Neural cell (in vitro differentiated cells): ENCODE data around the gene USP20. TPM values are rescaled to one million over a fixed set of nuclear protein-coding genes. Genes with fewer than 3 reads are reported as not detected.

ENCODE experiments used
- H2AFZ ChIP-seq: fragments of 200-600, 300-800 bp; sonication (generic), shearing (Covaris generic); 2 replicates; pipeline ENCODE4 v1.6.0; 2014; ENCODE audit warnings: low read depth, mild to moderate bottlenecking, antibody characterized with exemption, low read length, moderate library complexity
- H3F3A ChIP-seq: fragments of 200-600 bp; shearing (Covaris generic); 2 replicates; pipeline ENCODE4 v1.6.1; 2016; ENCODE audit warnings: mild to moderate bottlenecking, moderate library complexity, mixed read lengths, antibody characterized with exemption, low read length; ENCODE audit not compliant: insufficient read depth, poor library complexity, severe bottlenecking
- H3K27ac ChIP-seq: fragments of 200-600, 300-800 bp; sonication (generic), shearing (Covaris generic); 2 replicates; pipeline ENCODE4 v1.5.1; 2014; ENCODE audit warnings: mild to moderate bottlenecking, low read length, moderate library complexity
- H3K27me3 ChIP-seq: fragments of 300-800, 200-600 bp; sonication (generic), shearing (Covaris generic); 2 replicates; pipeline ENCODE4 v1.6.0; 2014; ENCODE audit warnings: mild to moderate bottlenecking, low read depth, low read length, moderate library complexity; ENCODE audit not compliant: insufficient read depth
- H3K36me3 ChIP-seq: fragments of 300-800, 200-600 bp; sonication (generic), shearing (Covaris generic); 2 replicates; pipeline ENCODE4 v1.5.1; 2014; ENCODE audit warnings: mild to moderate bottlenecking, antibody characterized with exemption, low read length, moderate library complexity; ENCODE audit not compliant: insufficient read depth
- H3K4me2 ChIP-seq: fragments of 300-800, 200-600 bp; sonication (generic), shearing (Covaris generic); 2 replicates; pipeline ENCODE4 v1.6.0; 2014; ENCODE audit warnings: mild to moderate bottlenecking, low read length
- H3K4me3 ChIP-seq: fragments of 300-800, 200-600 bp; sonication (generic), shearing (Covaris generic); 2 replicates; pipeline ENCODE4 v1.5.1; 2014; ENCODE audit warnings: mild to moderate bottlenecking, low read length, moderate library complexity
- H3K79me2 ChIP-seq: fragments of 200-600 bp; shearing (Covaris generic); replicated peaks from 2 replicates; pipeline ENCODE4 v1.6.0; 2014; ENCODE audit warnings: mild to moderate bottlenecking, low read length, moderate library complexity; ENCODE audit not compliant: insufficient read depth
- H3K9ac ChIP-seq: fragments of 300-800, 200-600 bp; sonication (generic), shearing (Covaris generic); 2 replicates; pipeline ENCODE4 v1.6.1; 2016; ENCODE audit warnings: mild to moderate bottlenecking, low read length, mixed read lengths
- H3K9me2 ChIP-seq: fragments of 200-600 bp; shearing (Covaris generic); 2 replicates; pipeline ENCODE4 v1.6.1; 2016; ENCODE audit warnings: mild to moderate bottlenecking, low read length, mixed read lengths; ENCODE audit not compliant: insufficient read depth
- H3K9me3 ChIP-seq: fragments of 200-600, 300-800 bp; sonication (generic), shearing (Covaris generic); 2 replicates; pipeline ENCODE4 v1.6.1; 2016; ENCODE audit warnings: mild to moderate bottlenecking, mixed run types, low read length, moderate library complexity, mixed read lengths
- H4K20me1 ChIP-seq: fragments of 200-600 bp; shearing (Covaris generic); 2 replicates; pipeline ENCODE4 v1.6.1; 2016; ENCODE audit warnings: mild to moderate bottlenecking, mixed run types; ENCODE audit not compliant: insufficient read depth
- CTCF ChIP-seq: fragments of 450-650 bp; IDR thresholded peaks from 2 replicates; pipeline ENCODE4 v1.5.1; 2014; ENCODE audit warnings: antibody characterized with exemption, mild to moderate bottlenecking, moderate library complexity; ENCODE audit not compliant: poor library complexity, severe bottlenecking
- EP300 ChIP-seq: fragments of 450-650 bp; conservative IDR thresholded peaks from 2 replicates; pipeline ENCODE4 v1.6.1; 2014; ENCODE audit warnings: antibody characterized with exemption, mild to moderate bottlenecking, moderate library complexity; ENCODE audit not compliant: poor library complexity, severe bottlenecking
- EZH2 ChIP-seq: fragments of 200-600, 300-800 bp; shearing (Covaris generic), sonication (generic); IDR thresholded peaks from 2 replicates; pipeline ENCODE4 v1.6.1; 2014; ENCODE audit warnings: antibody characterized with exemption, low read length, borderline replicate concordance, mild to moderate bottlenecking; ENCODE audit not compliant: insufficient read depth, poor library complexity, severe bottlenecking
- MXI1 ChIP-seq: fragments of 450-650 bp; conservative IDR thresholded peaks from 2 replicates; pipeline ENCODE4 v1.6.1; 2014; ENCODE audit warnings: antibody characterized with exemption, mild to moderate bottlenecking; ENCODE audit not compliant: poor library complexity, severe bottlenecking
- POLR2AphosphoS5 ChIP-seq: IDR thresholded peaks from 2 replicates; pipeline ENCODE4 v1.6.1; 2012
- RAD21 ChIP-seq: fragments of 450-650 bp; conservative IDR thresholded peaks from 2 replicates; pipeline ENCODE4 v1.6.1; 2014; ENCODE audit warnings: antibody characterized with exemption, mild to moderate bottlenecking, moderate library complexity
- SMC3 ChIP-seq: fragments of 450-650 bp; conservative IDR thresholded peaks from 2 replicates; pipeline ENCODE4 v1.6.1; 2014; ENCODE audit warnings: antibody characterized with exemption, mild to moderate bottlenecking, moderate library complexity; ENCODE audit not compliant: poor library complexity
- TAF1 ChIP-seq: IDR thresholded peaks from 2 replicates; pipeline ENCODE4 v1.6.1; 2012; ENCODE audit warnings: low read depth
- polyA plus RNA-seq: library from polyadenylated mRNA; depleted of rRNA; stranded (reverse); fragments of >200 nt; gene quantifications from 2 replicates; pipeline ENCODE4 v1.2.3, GENCODE V29; 2014
- TF ChIP-seq, protein P1 (sequence below): IDR thresholded peaks from 2 replicates; pipeline ENCODE4 v1.6.1; 2012; ENCODE audit warnings: borderline replicate concordance

USP20 gene
- polyA plus RNA-seq, 1 donor from 2014 or later: 39.8 TPM

DNA sequence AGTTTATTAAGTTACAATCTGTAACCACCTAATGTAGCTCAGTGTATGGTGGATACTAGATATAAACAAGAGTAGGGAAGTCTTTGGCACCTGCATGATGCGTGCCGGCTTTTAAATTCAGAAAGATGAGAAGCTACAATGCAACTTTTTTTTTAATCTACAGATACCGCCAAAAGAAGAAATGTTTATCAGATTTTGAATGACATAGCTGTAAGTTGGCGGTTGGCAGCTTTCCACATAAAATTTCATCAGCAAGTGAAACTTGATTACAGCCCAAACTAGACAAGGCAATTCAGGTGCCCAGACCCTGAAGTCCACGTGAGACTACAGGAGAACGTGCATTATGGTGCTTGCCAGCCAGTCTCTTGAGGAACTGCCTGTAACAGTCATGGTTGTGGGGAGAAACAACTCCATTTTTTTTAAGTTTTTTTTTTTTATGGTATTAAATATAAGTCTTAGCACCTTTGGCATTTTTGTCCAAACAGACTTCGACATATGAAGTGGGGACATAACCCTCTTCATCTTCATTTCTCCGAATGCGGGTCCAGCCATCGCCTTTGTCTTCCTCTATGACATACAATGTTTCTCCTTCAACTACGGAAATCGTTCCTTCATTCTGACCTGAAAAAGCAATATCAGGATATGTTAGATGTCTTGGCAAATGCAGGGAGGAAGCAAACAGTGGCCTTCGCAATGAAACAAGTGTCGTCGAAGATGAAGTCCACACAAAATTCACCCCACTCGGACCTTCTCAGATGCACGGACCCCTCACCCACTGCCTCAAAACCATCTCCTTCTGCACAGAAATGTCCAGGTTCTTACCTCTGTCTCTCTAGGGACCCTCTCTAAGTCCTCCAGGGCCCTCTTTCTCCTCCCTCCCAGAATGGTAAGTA, 60.4 kb downstream of the USP20 start:
- H3K27ac ChIP-seq: no peak overlapping the region

DNA sequence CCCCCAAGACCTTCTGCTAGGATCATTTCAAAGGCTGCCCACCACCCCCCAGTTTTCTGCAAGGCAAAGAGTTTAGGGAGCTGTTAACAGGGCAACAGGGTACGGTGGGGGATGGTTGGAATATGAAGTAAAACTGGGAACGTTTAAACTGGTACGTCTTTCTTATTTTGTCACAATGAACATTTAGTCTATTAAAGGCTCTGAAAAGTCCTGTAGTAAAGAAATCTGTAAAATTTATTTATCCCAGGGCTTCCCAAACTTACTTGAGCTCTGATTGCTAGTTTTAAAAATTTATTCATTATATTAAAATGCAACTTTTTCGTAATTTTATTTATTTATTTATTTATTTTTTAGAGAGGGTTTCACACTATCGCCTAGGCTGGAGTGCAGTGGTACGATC, 62.0 kb downstream of the USP20 start:
- Histone ChIP-seq H2AFZ (no peak overlapping the region), H3K79me2 (no peaks in the 10 kb centered on the region), H3K36me3 (peaks cover 6% of the 10 kb centered on the region), H3K9me2 (no peaks in the 10 kb centered on the region), H4K20me1 (no peaks in the 10 kb centered on the region), H3F3A (no peaks in the 10 kb centered on the region), H3K9me3 (no peaks in the 10 kb centered on the region), H3K27ac (no peak overlapping the region), H3K9ac (no peak overlapping the region), H3K4me3 (no peak overlapping the region), H3K4me2 (no peak overlapping the region), H3K27me3 (no peaks in the 10 kb centered on the region)
- no peak for TF ChIP-seq TAF1
- TF ChIP-seq SMC3: no peak
- TF ChIP-seq CTCF: no peak
- no peak for TF ChIP-seq MXI1
- TF ChIP-seq POLR2AphosphoS5: no peak
- TF ChIP-seq EZH2: no peak
- TF ChIP-seq RAD21: no peak
- TF ChIP-seq EP300: no peak
- TF ChIP-seq, protein P1, sequence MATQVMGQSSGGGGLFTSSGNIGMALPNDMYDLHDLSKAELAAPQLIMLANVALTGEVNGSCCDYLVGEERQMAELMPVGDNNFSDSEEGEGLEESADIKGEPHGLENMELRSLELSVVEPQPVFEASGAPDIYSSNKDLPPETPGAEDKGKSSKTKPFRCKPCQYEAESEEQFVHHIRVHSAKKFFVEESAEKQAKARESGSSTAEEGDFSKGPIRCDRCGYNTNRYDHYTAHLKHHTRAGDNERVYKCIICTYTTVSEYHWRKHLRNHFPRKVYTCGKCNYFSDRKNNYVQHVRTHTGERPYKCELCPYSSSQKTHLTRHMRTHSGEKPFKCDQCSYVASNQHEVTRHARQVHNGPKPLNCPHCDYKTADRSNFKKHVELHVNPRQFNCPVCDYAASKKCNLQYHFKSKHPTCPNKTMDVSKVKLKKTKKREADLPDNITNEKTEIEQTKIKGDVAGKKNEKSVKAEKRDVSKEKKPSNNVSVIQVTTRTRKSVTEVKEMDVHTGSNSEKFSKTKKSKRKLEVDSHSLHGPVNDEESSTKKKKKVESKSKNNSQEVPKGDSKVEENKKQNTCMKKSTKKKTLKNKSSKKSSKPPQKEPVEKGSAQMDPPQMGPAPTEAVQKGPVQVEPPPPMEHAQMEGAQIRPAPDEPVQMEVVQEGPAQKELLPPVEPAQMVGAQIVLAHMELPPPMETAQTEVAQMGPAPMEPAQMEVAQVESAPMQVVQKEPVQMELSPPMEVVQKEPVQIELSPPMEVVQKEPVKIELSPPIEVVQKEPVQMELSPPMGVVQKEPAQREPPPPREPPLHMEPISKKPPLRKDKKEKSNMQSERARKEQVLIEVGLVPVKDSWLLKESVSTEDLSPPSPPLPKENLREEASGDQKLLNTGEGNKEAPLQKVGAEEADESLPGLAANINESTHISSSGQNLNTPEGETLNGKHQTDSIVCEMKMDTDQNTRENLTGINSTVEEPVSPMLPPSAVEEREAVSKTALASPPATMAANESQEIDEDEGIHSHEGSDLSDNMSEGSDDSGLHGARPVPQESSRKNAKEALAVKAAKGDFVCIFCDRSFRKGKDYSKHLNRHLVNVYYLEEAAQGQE: no peak

More for the DNA sequence above, 60.4 kb downstream of the USP20 start:
- Histone ChIP-seq H2AFZ (no peak overlapping the region), H3K79me2 (no peaks in the 10 kb centered on the region), H3K4me2 (no peak overlapping the region), H3K9ac (no peak overlapping the region), H3K4me3 (no peak overlapping the region), H3F3A (no peaks in the 10 kb centered on the region), H4K20me1 (no peaks in the 10 kb centered on the region), H3K9me3 (no peaks in the 10 kb centered on the region), H3K9me2 (no peaks in the 10 kb centered on the region), H3K27me3 (no peaks in the 10 kb centered on the region), H3K36me3 (peaks cover 6% of the 10 kb centered on the region)
- no peak for TF ChIP-seq POLR2AphosphoS5
